HL-60/S4 treated with phorbol 12-myristate 13-acetate at 8.2 ng/mL for 4 days and 3 days (cell line): ENCODE measurements around the gene CPXM2.

Experiments
- in situ Hi-C: fragments of 300-500 bp; cut with MboI; formaldehyde crosslinking; loops from 2 replicates; pipeline ENCODE4 v1.15.0; 2022; ENCODE audit warnings: low sequenced_read_pairs

The CPXM2 gene

GRCh38 chr10:123778719-123779517 is 112.7 kb downstream of the CPXM2 start:
- in situ Hi-C loops: no loop called here

- in situ Hi-C loops: no loop called here
Observed at GRCh38 chr10:123777881-123778280, 113.7 kb downstream of the CPXM2 start.

GRCh38 chr10:123774132-123774742 is 117.4 kb downstream of the CPXM2 start:
- in situ Hi-C loops: no loop called here

- in situ Hi-C loops: no loop called here
Observed at GRCh38 chr10:123772645-123773508, 118.7 kb downstream of the CPXM2 start.

- in situ Hi-C loops: no loop called here
Observed at GRCh38 chr10:123771877-123772644, 119.5 kb downstream of the CPXM2 start.

- in situ Hi-C loops: no loop called here
Observed at GRCh38 chr10:123769647-123770046, 122.0 kb downstream of the CPXM2 start.

- in situ Hi-C loops: no loop called here
Observed at GRCh38 chr10:123766761-123767160, 124.8 kb downstream of the CPXM2 start.

- in situ Hi-C loops: no loop called here
Observed at GRCh38 chr10:123766012-123766411, 125.6 kb downstream of the CPXM2 start.

- in situ Hi-C loops: no loop called here
Observed at GRCh38 chr10:123761666-123762230, 129.9 kb downstream of the CPXM2 start.

- in situ Hi-C loops: no loop called here
Observed at GRCh38 chr10:123761038-123761428, 130.6 kb downstream of the CPXM2 start.

GRCh38 chr10:123760356-123761037 is 131.1 kb downstream of the CPXM2 start:
- in situ Hi-C loops: no loop called here

GRCh38 chr10:123759501-123760031 is 132.0 kb downstream of the CPXM2 start:
- in situ Hi-C loops: no loop called here

GRCh38 chr10:123759041-123759440 is 132.6 kb downstream of the CPXM2 start:
- in situ Hi-C loops: no loop called here

- in situ Hi-C loops: no loop called here
Observed at GRCh38 chr10:123757853-123758252, 133.8 kb downstream of the CPXM2 start.

GRCh38 chr10:123755061-123755460 is 136.5 kb downstream of the CPXM2 start:
- in situ Hi-C loops: no loop called here

- in situ Hi-C loops: no loop called here
Observed at GRCh38 chr10:123754123-123754522, 137.5 kb downstream of the CPXM2 start.

GRCh38 chr10:123751342-123752134 is 140.1 kb downstream of the CPXM2 start:
- in situ Hi-C loops: no loop called here

- in situ Hi-C loops: no loop called here
Observed at GRCh38 chr10:123750901-123751300, 140.7 kb downstream of the CPXM2 start.

GRCh38 chr10:123748711-123749110 is 142.9 kb downstream of the CPXM2 start:
- in situ Hi-C loops: no loop called here
